ENCODE measurements around the gene C1orf21. TPM values are rescaled to one million over a fixed set of nuclear protein-coding genes. Genes with fewer than 3 reads are reported as not detected.

C1orf21 gene
- total RNA-seq, 1 experiment from 2014 or later: 0.15 TPM

DNA sequence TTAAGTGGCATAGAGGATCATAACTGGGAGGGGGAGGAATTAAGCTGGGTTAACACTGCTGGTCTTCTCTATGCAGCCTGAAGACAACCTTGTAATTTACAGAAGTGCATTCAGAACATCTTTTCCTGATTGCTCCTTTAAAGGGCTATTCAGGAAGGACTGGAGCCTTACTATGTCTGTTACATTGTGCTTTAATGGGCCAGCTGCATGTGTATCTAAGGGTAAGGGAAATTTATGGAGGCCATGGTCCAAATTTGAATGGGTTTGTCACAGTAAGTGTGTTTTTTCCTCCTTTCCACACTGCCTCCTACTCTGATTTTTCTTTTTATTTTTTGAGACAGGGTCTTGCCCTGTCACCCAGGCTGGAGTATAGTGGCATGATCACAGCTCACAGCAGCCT lies 19.6 kb downstream of the C1orf21 start:
- Histone ChIP-seq H3K27me3 (ENCODE audit: control insufficient read depth, insufficient read depth, low read length) (no peaks in the 10 kb centered on the region), H3K27ac (ENCODE audit: low read length) (no peak overlapping the region), H3K4me1 (ENCODE audit: control insufficient read depth, insufficient read depth, low read length) (no peaks in the 10 kb centered on the region), H3K4me3 (ENCODE audit: low read depth in 2 of 2, low read length in 2 of 2) (no peak overlapping the region), H3K9me3 (ENCODE audit: control insufficient read depth, insufficient read depth, low read depth, low read length) (no peaks in the 10 kb centered on the region), H3K36me3 (ENCODE audit: control insufficient read depth, insufficient read depth, low read length) (no peaks in the 10 kb centered on the region)
- no TSS peak for BruUV-seq (replicated peaks)
- POLR2A ChIA-PET: no interaction called here
- in situ Hi-C loops (cut with HindIII; ENCODE audit: low pct_unique_long_range_greater_than_20kb, low sequenced_read_pairs) (no loop called here), intact Hi-C loops (cut with micrococcal nuclease; ENCODE audit: unreplicated experiment) (no loop called here)
- no peak for ATAC-seq
- no peak for DNase-seq (ENCODE audit: low read depth, low spot score)
- TF ChIP-seq, protein P1, sequence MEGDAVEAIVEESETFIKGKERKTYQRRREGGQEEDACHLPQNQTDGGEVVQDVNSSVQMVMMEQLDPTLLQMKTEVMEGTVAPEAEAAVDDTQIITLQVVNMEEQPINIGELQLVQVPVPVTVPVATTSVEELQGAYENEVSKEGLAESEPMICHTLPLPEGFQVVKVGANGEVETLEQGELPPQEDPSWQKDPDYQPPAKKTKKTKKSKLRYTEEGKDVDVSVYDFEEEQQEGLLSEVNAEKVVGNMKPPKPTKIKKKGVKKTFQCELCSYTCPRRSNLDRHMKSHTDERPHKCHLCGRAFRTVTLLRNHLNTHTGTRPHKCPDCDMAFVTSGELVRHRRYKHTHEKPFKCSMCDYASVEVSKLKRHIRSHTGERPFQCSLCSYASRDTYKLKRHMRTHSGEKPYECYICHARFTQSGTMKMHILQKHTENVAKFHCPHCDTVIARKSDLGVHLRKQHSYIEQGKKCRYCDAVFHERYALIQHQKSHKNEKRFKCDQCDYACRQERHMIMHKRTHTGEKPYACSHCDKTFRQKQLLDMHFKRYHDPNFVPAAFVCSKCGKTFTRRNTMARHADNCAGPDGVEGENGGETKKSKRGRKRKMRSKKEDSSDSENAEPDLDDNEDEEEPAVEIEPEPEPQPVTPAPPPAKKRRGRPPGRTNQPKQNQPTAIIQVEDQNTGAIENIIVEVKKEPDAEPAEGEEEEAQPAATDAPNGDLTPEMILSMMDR (IDR thresholded peaks at IDR 0.05): no peak
- TF ChIP-seq, protein P2, sequence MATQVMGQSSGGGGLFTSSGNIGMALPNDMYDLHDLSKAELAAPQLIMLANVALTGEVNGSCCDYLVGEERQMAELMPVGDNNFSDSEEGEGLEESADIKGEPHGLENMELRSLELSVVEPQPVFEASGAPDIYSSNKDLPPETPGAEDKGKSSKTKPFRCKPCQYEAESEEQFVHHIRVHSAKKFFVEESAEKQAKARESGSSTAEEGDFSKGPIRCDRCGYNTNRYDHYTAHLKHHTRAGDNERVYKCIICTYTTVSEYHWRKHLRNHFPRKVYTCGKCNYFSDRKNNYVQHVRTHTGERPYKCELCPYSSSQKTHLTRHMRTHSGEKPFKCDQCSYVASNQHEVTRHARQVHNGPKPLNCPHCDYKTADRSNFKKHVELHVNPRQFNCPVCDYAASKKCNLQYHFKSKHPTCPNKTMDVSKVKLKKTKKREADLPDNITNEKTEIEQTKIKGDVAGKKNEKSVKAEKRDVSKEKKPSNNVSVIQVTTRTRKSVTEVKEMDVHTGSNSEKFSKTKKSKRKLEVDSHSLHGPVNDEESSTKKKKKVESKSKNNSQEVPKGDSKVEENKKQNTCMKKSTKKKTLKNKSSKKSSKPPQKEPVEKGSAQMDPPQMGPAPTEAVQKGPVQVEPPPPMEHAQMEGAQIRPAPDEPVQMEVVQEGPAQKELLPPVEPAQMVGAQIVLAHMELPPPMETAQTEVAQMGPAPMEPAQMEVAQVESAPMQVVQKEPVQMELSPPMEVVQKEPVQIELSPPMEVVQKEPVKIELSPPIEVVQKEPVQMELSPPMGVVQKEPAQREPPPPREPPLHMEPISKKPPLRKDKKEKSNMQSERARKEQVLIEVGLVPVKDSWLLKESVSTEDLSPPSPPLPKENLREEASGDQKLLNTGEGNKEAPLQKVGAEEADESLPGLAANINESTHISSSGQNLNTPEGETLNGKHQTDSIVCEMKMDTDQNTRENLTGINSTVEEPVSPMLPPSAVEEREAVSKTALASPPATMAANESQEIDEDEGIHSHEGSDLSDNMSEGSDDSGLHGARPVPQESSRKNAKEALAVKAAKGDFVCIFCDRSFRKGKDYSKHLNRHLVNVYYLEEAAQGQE (IDR thresholded peaks at IDR 0.05; ENCODE audit: insufficient read depth in 1 of 2, low read depth in 2 of 2, low read length in 1 of 2): no peak
- TF ChIP-seq POLR2AphosphoS5 (IDR thresholded peaks at IDR 0.05; ENCODE audit: low read depth, low read length) (no peak), SIN3A (IDR thresholded peaks at IDR 0.05; ENCODE audit: borderline replicate concordance, insufficient read depth, low read depth, low read length) (no peak), TCF7L2 (IDR thresholded peaks at IDR 0.05; ENCODE audit: low read depth, low read length) (no peak)
- CTCF ChIA-PET: no interaction called here

DNA sequence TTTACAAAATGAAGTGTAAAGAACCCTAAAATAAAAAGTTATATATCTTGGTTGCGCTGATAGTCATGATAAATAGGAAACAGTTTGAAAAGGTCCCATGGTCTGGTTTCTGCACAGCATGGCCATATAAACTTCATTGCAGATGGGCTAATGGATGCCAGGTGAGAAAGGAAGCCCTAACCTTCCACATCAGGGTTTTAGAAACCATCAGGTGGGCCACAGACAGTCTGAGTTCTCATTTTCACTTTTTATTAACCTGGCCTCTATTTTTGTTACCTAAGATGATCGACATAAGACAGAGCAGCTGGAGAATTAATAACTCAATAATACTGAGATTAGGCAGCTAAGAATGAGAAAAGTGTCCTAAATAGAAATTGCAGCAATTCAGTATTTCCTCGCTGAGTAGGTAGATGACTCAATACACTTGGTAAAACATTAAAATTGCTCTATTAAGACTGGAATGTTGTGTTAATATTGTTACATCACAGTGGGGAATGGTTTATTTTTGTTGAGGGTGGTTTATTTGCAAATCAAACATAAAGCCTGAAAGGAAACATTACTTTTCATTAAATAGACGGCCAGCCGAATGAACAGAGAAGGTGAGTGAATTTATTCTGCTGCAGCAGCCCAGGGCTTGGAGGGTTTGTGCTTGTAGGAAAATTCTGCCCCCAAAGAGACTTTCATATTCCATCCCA lies 21.1 kb downstream of the C1orf21 start:
- intact Hi-C loops (cut with micrococcal nuclease; ENCODE audit: unreplicated experiment): no loop called here
- ChIA-PET POLR2A (no interaction called here), CTCF (no interaction called here)
- H3K36me3 ChIP-seq (ENCODE audit: control insufficient read depth, insufficient read depth, low read length): no peaks in the 10 kb centered on the region
- H3K9me3 ChIP-seq (ENCODE audit: control insufficient read depth, insufficient read depth, low read depth, low read length): no peaks in the 10 kb centered on the region
- in situ Hi-C loops (cut with HindIII; ENCODE audit: low pct_unique_long_range_greater_than_20kb, low sequenced_read_pairs): no loop called here
- H3K4me3 ChIP-seq (ENCODE audit: low read depth in 2 of 2, low read length in 2 of 2): no peak overlapping the region
- H3K4me1 ChIP-seq (ENCODE audit: control insufficient read depth, insufficient read depth, low read length): no peaks in the 10 kb centered on the region
- H3K27ac ChIP-seq (ENCODE audit: low read length): no peak overlapping the region
- ATAC-seq (no peak), DNase-seq (ENCODE audit: low read depth, low spot score) (no peak)
- BruUV-seq (replicated peaks): no TSS peak
- H3K27me3 ChIP-seq (ENCODE audit: control insufficient read depth, insufficient read depth, low read length): no peaks in the 10 kb centered on the region
- TF ChIP-seq, protein P2 (IDR thresholded peaks at IDR 0.05; ENCODE audit: insufficient read depth in 1 of 2, low read depth in 2 of 2, low read length in 1 of 2): no peak
- TF ChIP-seq, protein P1 (IDR thresholded peaks at IDR 0.05): no peak
- TF ChIP-seq TCF7L2 (IDR thresholded peaks at IDR 0.05; ENCODE audit: low read depth, low read length): no peak
- TF ChIP-seq POLR2AphosphoS5 (IDR thresholded peaks at IDR 0.05; ENCODE audit: low read depth, low read length): no peak
- no peak for TF ChIP-seq SIN3A (IDR thresholded peaks at IDR 0.05; ENCODE audit: borderline replicate concordance, insufficient read depth, low read depth, low read length)

All from Panc1 (cell line).